GM13976 (cell line): ENCODE measurements around the gene FLT1.

Experiments used
- DNase-seq: peaks from one replicate; pipeline ENCODE4 v3.0.0; 2012; ENCODE audit warnings: low spot score
- CTCF ChIP-seq: IDR thresholded peaks from 2 replicates; pipeline ENCODE4 v1.5.1; 2012; ENCODE audit warnings: borderline replicate concordance, mild to moderate bottlenecking; ENCODE audit not compliant: insufficient read depth; ENCODE audit errors: extremely low read depth, missing control alignments, control extremely low read depth
- in situ Hi-C: fragments of 300-500 bp; cut with MboI; formaldehyde crosslinking; loops from one replicate; pipeline ENCODE4 v1.12.0; 2022; ENCODE audit warnings: low sequenced_read_pairs, mixed read lengths, inconsistent platforms; ENCODE audit not compliant: unreplicated experiment

Gene FLT1

DNA sequence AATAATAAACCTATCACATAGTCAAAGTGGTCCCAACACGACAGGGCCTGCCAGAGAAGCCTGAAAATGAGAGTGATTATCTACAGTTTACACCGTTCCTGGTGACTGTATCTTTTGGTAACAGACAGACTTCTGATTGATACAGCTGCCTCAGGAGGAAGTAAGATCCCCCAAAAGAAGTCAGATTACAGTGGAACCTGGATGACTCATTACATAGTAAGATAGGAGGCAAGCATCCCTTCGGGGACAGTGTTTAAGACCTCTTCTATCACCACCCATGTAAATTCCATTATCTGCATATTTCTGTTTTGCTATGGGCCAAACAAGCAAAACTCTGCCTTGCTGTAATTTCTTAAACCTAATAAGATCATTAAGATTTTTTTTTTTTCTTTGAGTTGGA lies 44.0 kb upstream of the FLT1 start:
- no peak for TF ChIP-seq CTCF
- in situ Hi-C loops: no loop called here
- peak; percentile 34 for DNase-seq

DNA sequence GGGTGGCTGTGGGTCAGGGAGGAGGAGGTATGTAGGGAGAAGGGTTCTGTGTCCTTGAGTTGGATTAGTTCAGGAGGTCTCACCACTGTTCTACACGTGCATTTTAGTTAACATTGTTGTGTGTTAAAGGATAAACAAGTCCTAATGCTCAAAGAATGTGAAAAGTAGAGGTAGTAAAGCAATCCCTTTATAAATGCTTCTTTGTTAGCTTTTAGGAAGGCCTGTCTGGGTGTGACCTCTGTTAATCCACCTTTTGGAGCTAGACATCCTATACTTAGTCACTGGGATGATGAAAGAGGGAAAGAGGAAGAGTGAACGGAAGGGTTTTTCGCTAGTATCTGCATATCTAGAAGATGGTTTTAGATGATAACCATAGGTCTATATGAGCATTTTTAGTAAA lies 42.2 kb upstream of the FLT1 start:
- DNase-seq: no peak
- in situ Hi-C loops: no loop called here
- no peak for TF ChIP-seq CTCF

DNA sequence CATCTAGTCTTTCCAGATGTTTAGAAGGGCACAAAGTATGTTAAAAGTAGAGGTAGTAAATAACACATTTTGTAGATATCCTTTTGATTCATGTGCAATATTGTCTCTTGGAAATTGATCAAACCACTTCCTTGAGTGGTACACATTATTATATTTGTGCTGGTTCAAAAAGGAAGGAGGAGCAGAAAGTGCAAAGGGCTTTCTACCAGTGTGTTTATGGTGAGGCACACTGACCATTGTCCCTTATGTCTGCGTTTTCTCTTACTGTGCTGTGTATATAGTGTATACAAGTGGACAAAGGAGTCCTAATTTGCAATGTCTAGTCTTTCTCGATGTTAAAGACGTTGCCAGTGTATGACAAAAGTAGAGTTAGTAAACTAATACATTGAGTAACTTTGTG lies 41.4 kb upstream of the FLT1 start:
- DNase-seq: no peak
- in situ Hi-C loops: no loop called here
- TF ChIP-seq CTCF: no peak

GRCh38 chr13:28535734-28536133 lies 40.8 kb upstream of the FLT1 start:
- in situ Hi-C loops: no loop called here
- no peak for DNase-seq

GRCh38 chr13:28534801-28535200 lies 39.9 kb upstream of the FLT1 start:
- no peak for TF ChIP-seq CTCF
- DNase-seq: no peak
- in situ Hi-C loops: no loop called here

More at GRCh38 chr13:28535734-28536133, 40.8 kb upstream of the FLT1 start:
- TF ChIP-seq CTCF: no peak

- DNase-seq: no peak
- in situ Hi-C loops: no loop called here
- TF ChIP-seq CTCF: no peak
Measured at GRCh38 chr13:28534210-28534609, 39.3 kb upstream of the FLT1 start.
